Body of pancreas (tissue), 4 donors: Measurements from ENCODE around the gene PRG2.
A peak's percentile ranks its signal among the peaks of the same experiment; 100 is the strongest.

Source experiments
- CTCF ChIP-seq, 7 experiments: fragments of 450-650 bp in 4 of 7; fragments of 200-600 bp in 3 of 7; sonication (generic) in 3 of 7; IDR thresholded peaks; one replicate each; pipeline ENCODE4 v1.5.1; 2016 to 2019; ENCODE audit warnings: antibody characterized with exemption in 7 of 7
- POLR2A ChIP-seq, 3 donors: fragments of 450-650 bp; IDR thresholded peaks; one replicate each; pipeline ENCODE4 v1.6.1; 2016; ENCODE audit warnings: antibody characterized with exemption in 3 of 3, mild to moderate bottlenecking in 2 of 3

- TF ChIP-seq CTCF (IDR thresholded peaks at IDR 0.05), result no peak
- peak in 1 of 3 donors; percentile 25 for TF ChIP-seq POLR2A (IDR thresholded peaks at IDR 0.05)
Measured at GRCh38 chr11:57424792-57425564, 34.5 kb upstream of the PRG2 start.
